Fibroblast of villous mesenchyme (primary cell): Measurements from ENCODE around the gene MLX. TPM values are rescaled to one million over a fixed set of nuclear protein-coding genes. Genes with fewer than 3 reads are reported as not detected.

Experiments used
- total RNA-seq: library from RNA; depleted of rRNA; stranded (reverse); fragments of >200 nt; gene quantifications from 2 replicates; pipeline ENCODE4 v1.2.3, GENCODE V29; 2012

The MLX gene
- total RNA-seq, 1 donor = 47.5 TPM

Other genes starting within 250 kb of the MLX start
- 113 and 180 TPM in 2 replicates for gene STAT3, start 178.7 kb upstream of the MLX start, total RNA-seq
- 988 and 1,007 TPM in 2 replicates for gene CAVIN1, start 143.8 kb upstream of the MLX start, total RNA-seq
- gene ATP6V0A1, start 108.2 kb upstream of the MLX start, total RNA-seq = 66.4 and 82.5 TPM in 2 replicates
- gene NAGLU, start 30.9 kb upstream of the MLX start, total RNA-seq = 28.5 and 35.1 TPM in 2 replicates
- gene HSD17B1, start 14.2 kb upstream of the MLX start, total RNA-seq = 3.5 and 11.9 TPM in 2 replicates
- 18.0 and 22.0 TPM in 2 replicates for gene COASY, start 5.0 kb upstream of the MLX start, total RNA-seq
- gene PSMC3IP, start 10.6 kb downstream of the MLX start, total RNA-seq = 3.9 and 4.8 TPM in 2 replicates
- 59.9 and 80.3 TPM in 2 replicates for gene RETREG3, start 42.3 kb downstream of the MLX start, total RNA-seq
- 36.1 and 52.2 TPM in 2 replicates for gene TUBG1, start 42.6 kb downstream of the MLX start, total RNA-seq
- gene TUBG2, start 92.2 kb downstream of the MLX start, total RNA-seq = 11.7 and 13.2 TPM in 2 replicates
- 13.8 and 15.1 TPM in 2 replicates for gene PLEKHH3, start 109.9 kb downstream of the MLX start, total RNA-seq
- 4.5 and 6.5 TPM in 2 replicates for gene CCR10, start 114.7 kb downstream of the MLX start, total RNA-seq
- gene CNTNAP1, start 115.4 kb downstream of the MLX start, total RNA-seq = 45.4 and 60.5 TPM in 2 replicates
- gene EZH1, start 177.9 kb downstream of the MLX start, total RNA-seq = 16.8 and 22.0 TPM in 2 replicates
- not detected in 2 replicates for gene RAMP2, start 194.1 kb downstream of the MLX start, total RNA-seq
- 52.2 and 53.1 TPM in 2 replicates for gene VPS25, start 206.3 kb downstream of the MLX start, total RNA-seq
- gene WNK4, start 213.5 kb downstream of the MLX start, total RNA-seq = 1.3 and 3.9 TPM in 2 replicates
- 52.2 and 66.4 TPM in 2 replicates for gene COA3, start 231.6 kb downstream of the MLX start, total RNA-seq
- gene CNTD1, start 231.8 kb downstream of the MLX start, total RNA-seq = 0.32 TPM in 1 of 2 replicates, not detected in the other